ENCODE results near the gene SSBP4.

- TF ChIP-seq REST (IDR thresholded peaks at IDR 0.05; ENCODE audit: insufficient read depth in 1 of 2, low read depth in 2 of 2, low read length in 2 of 2) (no peak), TAF1 (IDR thresholded peaks at IDR 0.05; ENCODE audit: borderline replicate concordance, insufficient read depth, low read length) (no peak), SIN3A (IDR thresholded peaks at IDR 0.05; ENCODE audit: borderline replicate concordance, insufficient read depth, low read length) (no peak)
Observed at GRCh38 chr19:18429717-18430416, 10.7 kb downstream of the SSBP4 start.

All from PFSK-1 (cell line).